Ovary (tissue), 9 donors: ENCODE data around the gene CCDC13. TPM values are rescaled to one million over a fixed set of nuclear protein-coding genes. Genes with fewer than 3 reads are reported as not detected.
A peak's percentile ranks its signal among the peaks of the same experiment; 100 is the strongest.

ENCODE experiments used
- DNase-seq, 5 donors: peaks; one replicate each; pipeline ENCODE4 v3.0.0-alpha.2; 2019 to 2020
- H3K27ac ChIP-seq, 2 donors: fragments of 200-600 bp; one replicate each; pipeline versions ENCODE4 v1.5.1 to v1.8.0; 2019 to 2022
- H3K27me3 ChIP-seq: fragments of 200-600 bp; one replicate; pipeline ENCODE4 v1.8.0; 2022
- H3K36me3 ChIP-seq: fragments of 200-600 bp; sonication (generic); one replicate; pipeline ENCODE4 v1.5.1; 2019
- H3K4me1 ChIP-seq: one replicate; pipeline ENCODE4 v1.8.1; 2013; ENCODE audit warnings: mild to moderate bottlenecking, moderate library complexity; ENCODE audit not compliant: insufficient read depth
- H3K4me3 ChIP-seq: fragments of 200-600 bp; sonication (generic); one replicate; pipeline ENCODE4 v1.5.1; 2017
- H3K9me3 ChIP-seq, 2 donors: fragments of 200-600 bp in 1 of 2; sonication (generic) in 1 of 2; one replicate each; pipeline versions ENCODE4 v1.5.1 to v1.8.1; 2013 to 2019; ENCODE audit warnings: mild to moderate bottlenecking in 1 of 2, moderate library complexity in 1 of 2
- CTCF ChIP-seq, 3 donors: fragments of 450-650 bp in 2 of 3; fragments of 200-600 bp in 1 of 3; IDR thresholded peaks; one replicate each; pipeline versions ENCODE4 v1.5.1 to v1.8.0; 2016 to 2022; ENCODE audit warnings: antibody characterized with exemption in 3 of 3, mild to moderate bottlenecking in 1 of 3
- EP300 ChIP-seq: sonication (generic); formaldehyde crosslinking; IDR thresholded peaks from one replicate; pipeline ENCODE4 v1.6.1; 2017; ENCODE audit warnings: antibody characterized with exemption
- POLR2A ChIP-seq: fragments of 450-650 bp; IDR thresholded peaks from one replicate; pipeline ENCODE4 v1.6.1; 2017; ENCODE audit warnings: antibody characterized with exemption, mild to moderate bottlenecking, moderate library complexity
- WGBS, 3 donors: extraction: QIAGEN DNeasy Blood & Tissue Kit in 1 of 3; methylation state at CpG; one replicate each; pipeline versions ENCODE4 v1.1.5 to v1.1.7; 2013 to 2017; 5-methylcytosine and 5-hydroxymethylcytosine counted together
- intact Hi-C, 4 donors: fragments of 100-400 bp; cut with DNase I; formaldehyde crosslinking; loops; one replicate each; pipeline versions ENCODE4 v1.11.0 to v1.15.1; 2022 to 2023
- polyA plus RNA-seq, 2 donors: library from polyadenylated mRNA; stranded (reverse); fragments of 200-250 nt in 1 of 2; fragments of 350-450 nt in 1 of 2; fragmentation: Illumina TruSeq in 1 of 2; extraction: RNeasy Lipid Tissue Mini Kit (QIAGEN cat#74804) in 1 of 2; gene quantifications; one replicate each; pipeline ENCODE4 v1.2.3, GENCODE V29; 2013 to 2014
- total RNA-seq, 7 donors: library from RNA; depleted of rRNA in 2 of 7; stranded (reverse); fragments of >200 nt in 2 of 7; fragmentation: NEBNext Ultra II Directional in 3 of 7; extraction: Animal tissue kit (Norgen Biotek cat#: 25700) in 3 of 7; gene quantifications; one replicate each; pipeline versions ENCODE4 v1.1.0 to v1.2.4, GENCODE V29; 2016 to 2023
- donor health status: DM: no; HTN: no; CAD: no; lungs with moderate emphysema.
- donor health status: DM: no; HTN: no; CAD: no.
- donor health status: Bipolar disorder and iron deficiency.
- donor health status: DM: yes; HTN: yes; CAD: no.
- donor health status: DM: no; HTN: no; CAD: no.
- donor health status: DM: yes; HTN: yes; CAD: no.

The CCDC13 gene
- total and polyA plus RNA-seq, 9 donors = 0.24 to 5.7 (median 0.75) TPM

DNA sequence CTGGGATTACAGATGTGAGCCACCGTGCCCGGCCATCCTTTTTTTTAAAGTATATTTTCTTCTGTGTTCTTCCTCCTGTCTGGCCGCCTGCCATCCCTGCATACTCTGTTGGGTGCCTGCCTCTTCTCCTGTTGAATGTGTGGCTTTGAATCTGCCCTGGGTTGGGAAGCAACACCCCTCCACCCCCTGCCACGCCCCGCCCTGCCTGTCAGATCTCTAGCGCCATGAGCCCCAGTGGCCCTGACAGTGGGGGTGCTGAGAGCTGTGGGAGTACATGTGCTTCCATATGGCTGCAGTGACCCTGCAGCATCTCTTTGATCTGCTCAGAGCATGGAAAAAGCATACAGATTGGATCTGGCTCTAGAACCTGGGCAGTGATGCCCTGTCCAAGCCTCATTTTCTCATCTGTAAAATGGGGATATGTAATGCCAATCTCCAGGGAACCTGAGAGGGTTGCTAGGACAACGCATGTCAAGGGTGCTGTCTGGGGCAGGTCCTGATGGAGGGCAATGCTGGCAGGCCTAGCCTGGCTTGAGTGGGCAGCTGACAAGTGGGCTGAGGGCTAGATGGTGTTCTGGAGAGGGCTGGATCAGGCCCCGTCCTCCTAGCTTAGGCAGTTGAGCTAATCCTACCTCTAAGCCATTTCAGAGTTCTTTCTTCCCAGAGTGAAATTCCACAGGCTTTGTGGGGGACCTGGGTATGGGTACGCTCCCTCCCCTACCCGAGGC is 23.9 kb downstream of the CCDC13 start:
- Histone ChIP-seq H3K4me3 (no peak overlapping the region), H3K27ac (no peak overlapping the region), H3K4me1 (peaks cover 9% of the 10 kb centered on the region), H3K36me3 (no peaks in the 10 kb centered on the region), H3K27me3 (no peaks in the 10 kb centered on the region), H3K9me3 (no peaks in the 10 kb centered on the region)
- TF ChIP-seq CTCF (IDR thresholded peaks at IDR 0.05) (no peak), EP300 (no peak), POLR2A (no peak)
- 83 to 87% (median 87%) methylated on average over 10 of the region's 10 CpGs for WGBS, 3 donors
- intact Hi-C loops = loop anchor here in 2 of 4 donors (10.0 kb wide), 2 partner anchors 94 to 164 kb away; partner anchors contain the start of genes SEC22C (in 1 of the 2) and ZBTB47 (in 1 of the 2)
- no peak for DNase-seq

- TF ChIP-seq POLR2A (no peak), CTCF (IDR thresholded peaks at IDR 0.05) (no peak), EP300 (no peak)
- Histone ChIP-seq H3K4me3 (no peak overlapping the region), H3K4me1 (peaks cover 9% of the 10 kb centered on the region), H3K9me3 (no peaks in the 10 kb centered on the region), H3K27me3 (no peaks in the 10 kb centered on the region), H3K27ac (no peak overlapping the region), H3K36me3 (no peaks in the 10 kb centered on the region)
- DNase-seq = no peak
- 82 to 87% (median 86%) methylated on average over 6 of the region's 6 CpGs for WGBS, 3 donors
- intact Hi-C loops = loop anchor here in 2 of 4 donors (10.0 kb wide), 2 partner anchors 93 to 163 kb away; partner anchors contain the start of genes SEC22C (in 1 of the 2) and ZBTB47 (in 1 of the 2)
Observed at GRCh38 chr3:42747581-42747980, 25.5 kb downstream of the CCDC13 start.

DNA sequence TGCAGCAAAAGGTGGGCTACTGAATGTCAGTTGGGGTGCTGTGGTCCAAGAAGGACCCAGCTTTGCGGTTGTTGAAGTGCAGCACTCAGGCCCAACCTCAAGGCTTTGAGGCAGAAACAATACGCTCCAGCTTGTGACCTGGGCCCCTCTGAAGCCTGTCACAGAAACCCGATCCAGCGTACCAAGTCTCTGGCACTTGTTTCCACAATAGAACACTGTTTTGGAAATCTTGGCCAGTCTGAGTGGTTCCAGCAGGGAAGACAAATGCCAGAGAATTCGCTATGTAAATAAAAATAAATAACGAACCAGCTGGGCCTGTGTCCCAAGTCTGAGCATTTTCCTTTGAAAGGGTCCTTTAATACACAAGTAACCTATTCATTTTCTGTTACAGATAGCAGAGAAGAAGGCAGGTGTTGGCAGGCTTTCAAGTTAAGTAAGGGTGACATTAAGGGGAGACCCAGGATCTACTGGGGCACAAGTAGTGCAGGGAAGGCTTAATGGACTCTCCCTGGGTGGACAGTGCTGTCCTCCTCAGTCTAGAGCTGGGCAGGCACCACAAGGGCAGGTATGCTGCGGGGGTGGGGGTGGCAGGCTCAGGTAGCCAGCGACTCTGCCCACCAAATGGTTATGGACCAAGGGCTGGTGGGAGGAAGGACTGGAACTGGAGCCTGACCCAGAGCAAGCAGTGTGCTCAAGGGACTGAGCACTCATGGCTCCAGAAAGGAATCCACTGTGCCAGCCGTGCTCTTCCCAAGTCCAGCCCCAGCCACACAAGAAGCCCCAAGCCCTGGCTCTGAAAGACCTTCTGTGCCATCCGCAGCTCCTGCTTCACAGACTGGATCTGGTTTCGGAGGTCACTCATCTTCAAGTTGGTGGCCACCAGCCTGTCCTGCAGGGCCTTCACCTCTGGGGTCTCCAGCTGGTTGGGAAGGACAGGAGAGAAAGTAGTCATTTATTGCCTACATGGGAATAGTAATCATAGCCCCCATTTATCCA is 26.3 kb downstream of the CCDC13 start:
- H3K4me1 ChIP-seq = peaks cover 9% of the 10 kb centered on the region
- no peaks in the 10 kb centered on the region for H3K27me3 ChIP-seq
- H3K4me3 ChIP-seq = no peak overlapping the region
- no peaks in the 10 kb centered on the region for H3K9me3 ChIP-seq
- DNase-seq = peak in 1 of 5 donors; percentile 21
- H3K36me3 ChIP-seq = no peaks in the 10 kb centered on the region
- TF ChIP-seq EP300 (no peak), POLR2A (no peak), CTCF (IDR thresholded peaks at IDR 0.05) (no peak)
- H3K27ac ChIP-seq = no peak overlapping the region
- 51 to 58% (median 53%) methylated on average over 11 of the region's 11 CpGs for WGBS, 3 donors
- intact Hi-C loops = loop anchor here in 2 of 4 donors (10.0 kb wide), 2 partner anchors 92 to 162 kb away; partner anchors contain the start of genes SEC22C (in 1 of the 2) and ZBTB47 (in 1 of the 2)

GRCh38 chr3:42745776-42746454 is 27.1 kb downstream of the CCDC13 start:
- H3K9me3 ChIP-seq = no peaks in the 10 kb centered on the region
- H3K27ac ChIP-seq = no peak overlapping the region
- WGBS, 3 donors = 69 to 75% (median 70%) methylated on average over 8 of the region's 8 CpGs
- no peaks in the 10 kb centered on the region for H3K27me3 ChIP-seq
- peaks cover 9% of the 10 kb centered on the region for H3K4me1 ChIP-seq
- DNase-seq = no peak
- TF ChIP-seq EP300 (no peak), POLR2A (no peak), CTCF (IDR thresholded peaks at IDR 0.05) (no peak)
- H3K36me3 ChIP-seq = no peaks in the 10 kb centered on the region
- H3K4me3 ChIP-seq = no peak overlapping the region
- intact Hi-C loops = loop anchor here in 2 of 4 donors (10.0 kb wide), 2 partner anchors 91 to 161 kb away; partner anchors contain the start of genes SEC22C (in 1 of the 2) and ZBTB47 (in 1 of the 2)
